A549 (cell line): ENCODE data around the gene ATP1B4. TPM values are rescaled to one million over a fixed set of nuclear protein-coding genes. Genes with fewer than 3 reads are reported as not detected.

Source experiments
- ATAC-seq, 2 experiments: fragments of 200-7000 bp in 1 of 2; fragments of >200 bp in 1 of 2; cut with Nextera tagmentation in 1 of 2; cut with Tn5 transposase in 1 of 2; 3 replicates each; pipeline versions ENCODE4 v1.8.0 to v1.9.1; 2018 to 2020; ENCODE audit warnings: mild to moderate bottlenecking in 1 of 2, moderate library complexity in 1 of 2
- CTCF ChIA-PET: fragments of 300-600 bp; sonication (Branson Sonifier 250); formaldehyde crosslinking; extraction: SDS; loops from one replicate; lab custom pipeline; 2021; ENCODE audit warnings: antibody characterized with exemption, inconsistent platforms; lab: Yijun Ruan, JAX
- POLR2A ChIA-PET: fragments of 350-600 bp; formaldehyde crosslinking; extraction: SDS; loops from one replicate; lab custom pipeline; 2021; ENCODE audit warnings: antibody characterized with exemption, inconsistent platforms; lab: Yijun Ruan, JAX
- DNase-seq, 2 experiments: peaks; one replicate each; pipeline versions ENCODE4 v3.0.0 to v3.0.0-alpha.2; 2011 to 2016; ENCODE audit warnings: low read depth in 1 of 2, low spot score in 1 of 2
- FAIRE-seq: peaks from 2 replicates; lab custom pipeline; 2011; peaks lifted over from hg19 to GRCh38; lab: Jason Lieb, UNC
- H3K27ac ChIP-seq, 2 experiments: fragments of >200 bp; sonication (Bioruptor Twin); formaldehyde crosslinking; 3 replicates each; pipeline ENCODE4 v1.5.1; 2016 to 2017
- H3K4me1 ChIP-seq: fragments of >200 bp; sonication (Bioruptor Twin); formaldehyde crosslinking; 3 replicates; pipeline ENCODE4 v1.6.1; 2016
- H3K4me2 ChIP-seq: fragments of >200 bp; sonication (Bioruptor Twin); formaldehyde crosslinking; 3 replicates; pipeline ENCODE4 v1.6.1; 2016
- H3K4me3 ChIP-seq: fragments of >200 bp; sonication (Bioruptor Twin); formaldehyde crosslinking; 3 replicates; pipeline ENCODE4 v1.5.1; 2016
- H3K9me3 ChIP-seq: fragments of >200 bp; sonication (Bioruptor Twin); formaldehyde crosslinking; 3 replicates; pipeline ENCODE4 v1.6.1; 2016
- BCL3 ChIP-seq: fragments of >200 bp; sonication (Bioruptor Twin); formaldehyde crosslinking; IDR thresholded peaks from 3 replicates; pipeline ENCODE4 v1.6.1; 2016
- BHLHE40 ChIP-seq: IDR thresholded peaks from 2 replicates; pipeline ENCODE4 v1.6.1; 2012; ENCODE audit warnings: low read depth, low read length, inconsistent platforms
- CEBPB ChIP-seq, 2 experiments: fragments of >200 bp in 1 of 2; sonication (Bioruptor Twin) in 1 of 2; formaldehyde crosslinking in 1 of 2; IDR thresholded peaks; 2 replicates each; pipeline ENCODE4 v1.6.1; 2012 to 2016
- CHD4 ChIP-seq: fragments of 200-600 bp; sonication (generic); IDR thresholded peaks from 2 replicates; pipeline ENCODE4 v1.6.1; 2016; ENCODE audit warnings: antibody characterized with exemption, mild to moderate bottlenecking, borderline replicate concordance
- EP300 ChIP-seq, 2 experiments: fragments of >200 bp; sonication (Bioruptor Twin); formaldehyde crosslinking; IDR thresholded peaks; 2 replicates in 1 of 2; 3 replicates in 1 of 2; pipeline ENCODE4 v1.6.1; 2016 to 2017
- FOSL2 ChIP-seq, 2 experiments: fragments of 450-650 bp in 1 of 2; fragments of >200 bp in 1 of 2; sonication (Bioruptor Twin) in 1 of 2; formaldehyde crosslinking; IDR thresholded peaks; 2 replicates each; pipeline versions ENCODE4 v1.5.0 to v1.6.1; 2016 to 2020; ENCODE audit warnings: mild to moderate bottlenecking in 1 of 2, moderate library complexity in 1 of 2
- GATA3 ChIP-seq: IDR thresholded peaks from 2 replicates; pipeline ENCODE4 v1.6.1; 2012; ENCODE audit warnings: borderline replicate concordance
- HDAC2 ChIP-seq: fragments of 200-600 bp; sonication (generic); IDR thresholded peaks from 2 replicates; pipeline ENCODE4 v1.6.1; 2016
- HEYL ChIP-seq: fragments of 250-450 bp; sonication (Bioruptor Pico); IDR thresholded peaks from 2 replicates; pipeline ENCODE4 v1.8.0; 2021; ENCODE audit warnings: mild to moderate bottlenecking, moderate library complexity
- HOXA7 ChIP-seq: fragments of 250-450 bp; sonication (Bioruptor Pico); IDR thresholded peaks from 2 replicates; pipeline ENCODE4 v1.5.0; 2020; ENCODE audit warnings: mild to moderate bottlenecking, moderate library complexity
- HOXB13 ChIP-seq: fragments of 250-450 bp; sonication (Bioruptor Pico); IDR thresholded peaks from 2 replicates; pipeline ENCODE4 v1.5.0; 2020; ENCODE audit warnings: low read depth, mild to moderate bottlenecking, moderate library complexity
- KDM1A ChIP-seq: fragments of 200-600 bp; sonication (generic); IDR thresholded peaks from 2 replicates; pipeline ENCODE4 v1.6.1; 2016; ENCODE audit warnings: low read depth, mild to moderate bottlenecking
- KDM5A ChIP-seq: fragments of 200-600 bp; sonication (generic); IDR thresholded peaks from 2 replicates; pipeline ENCODE4 v1.6.1; 2016; ENCODE audit warnings: antibody characterized with exemption, mild to moderate bottlenecking
- MYC ChIP-seq: IDR thresholded peaks from 2 replicates; pipeline ENCODE4 v1.6.1; 2012; ENCODE audit warnings: mild to moderate bottlenecking, inconsistent platforms, low read length, improper control_type of control experiment, borderline replicate concordance
- NPAS2 ChIP-seq: fragments of 250-450 bp; sonication (Bioruptor Pico); IDR thresholded peaks from 2 replicates; pipeline ENCODE4 v1.8.0; 2022; ENCODE audit warnings: mild to moderate bottlenecking, moderate library complexity, borderline replicate concordance
- PBX3 ChIP-seq: IDR thresholded peaks from 2 replicates; pipeline ENCODE4 v1.6.1; 2012
- RARB ChIP-seq: fragments of 250-450 bp; sonication (Bioruptor Pico); IDR thresholded peaks from 2 replicates; pipeline ENCODE4 v1.8.0; 2021; ENCODE audit warnings: mild to moderate bottlenecking, moderate library complexity
- TFCP2L1 ChIP-seq: fragments of 250-450 bp; sonication (Bioruptor Pico); IDR thresholded peaks from 2 replicates; pipeline ENCODE4 v1.5.0; 2021; ENCODE audit warnings: mild to moderate bottlenecking
- ZC3H11A ChIP-seq: fragments of 450-650 bp; IDR thresholded peaks from 2 replicates; pipeline ENCODE4 v1.6.1; 2014; ENCODE audit warnings: antibody characterized with exemption, mild to moderate bottlenecking
- ZFP36 ChIP-seq: fragments of 450-650 bp; IDR thresholded peaks from 2 replicates; pipeline ENCODE4 v1.6.1; 2014; ENCODE audit warnings: borderline replicate concordance; ENCODE audit not compliant: partially characterized antibody
- ZNF302 ChIP-seq: fragments of 250-450 bp; sonication (Bioruptor Pico); IDR thresholded peaks from 2 replicates; pipeline ENCODE4 v1.9.0; 2021; ENCODE audit warnings: inconsistent platforms, mild to moderate bottlenecking, moderate library complexity
- WGBS: methylation state at CpG from one replicate; pipeline ENCODE4 v1.1.6; 2017; ENCODE audit errors: missing lambda C conversion rate; 5-methylcytosine and 5-hydroxymethylcytosine counted together
- polyA plus RNA-seq, 4 experiments: library from polyadenylated mRNA; depleted of rRNA in 3 of 4; stranded (reverse); fragments of >200 nt; fragmentation: RNase III in 1 of 4; extraction: RNeasy Plus Mini Kit Qiagen cat#74134 plus additional on column Dnase treatment in 1 of 4; gene quantifications; 2 replicates in 3 of 4; 3 replicates in 1 of 4; pipeline ENCODE4 v1.2.3, GENCODE V29; 2011 to 2017
- TF ChIP-seq, protein P1 (sequence below): fragments of >200 bp; sonication (Bioruptor Twin); formaldehyde crosslinking; IDR thresholded peaks from 3 replicates; pipeline ENCODE4 v1.5.1; 2016
- TF ChIP-seq, protein P2 (sequence below): fragments of 250-450 bp; sonication (Bioruptor Pico); IDR thresholded peaks from 2 replicates; pipeline ENCODE4 v1.5.0; 2020; ENCODE audit warnings: low read depth, mild to moderate bottlenecking, moderate library complexity
- TF ChIP-seq, protein P3 (sequence below): fragments of 250-450 bp; sonication (Bioruptor Pico); IDR thresholded peaks from 2 replicates; pipeline ENCODE4 v1.5.0; 2021; ENCODE audit warnings: mild to moderate bottlenecking, moderate library complexity, borderline replicate concordance

Gene ATP1B4
- polyA plus RNA-seq, 2 of the 4 experiments (the other 2 are of a cell fraction) = not detected

DNA sequence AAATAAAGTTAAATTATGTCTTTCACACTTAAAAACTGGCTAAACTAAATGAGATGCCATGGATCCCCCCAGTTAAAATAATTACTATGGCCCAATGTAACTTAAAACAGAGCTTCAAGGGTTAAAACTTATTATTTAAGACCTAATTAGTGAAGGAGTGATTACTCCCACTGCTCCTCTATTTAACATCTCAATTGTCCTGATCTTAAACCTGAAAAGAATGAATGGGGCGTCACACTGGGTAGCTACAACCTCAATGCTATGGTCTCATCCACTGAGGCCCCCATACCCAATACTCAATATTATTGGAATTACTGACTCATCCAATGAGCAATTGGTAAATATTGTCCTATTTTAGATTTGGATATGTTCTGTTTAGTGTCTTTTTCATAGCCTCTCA lies 29.5 kb upstream of the ATP1B4 start (continued):
- TF ChIP-seq PBX3 = no peak

- no peak overlapping the region for H3K4me2 ChIP-seq
- DNase-seq (no peak), ATAC-seq (no peak), FAIRE-seq (no peak)
- no peak overlapping the region for H3K27ac ChIP-seq
- no peak for TF ChIP-seq BCL3
- CTCF ChIA-PET = no interaction called here
- H3K4me3 ChIP-seq = no peak overlapping the region
- WGBS = 3% methylated on average over 2 of the region's 2 CpGs
- POLR2A ChIA-PET = no interaction called here
- H3K9me3 ChIP-seq = peaks cover 6% of the 10 kb centered on the region; the same call in 1 of the 3 replicates
- H3K4me1 ChIP-seq = no peaks in the 10 kb centered on the region
These were observed 27.7 kb upstream of the ATP1B4 start for GRCh38 chrX:120334151-120334550.

DNA sequence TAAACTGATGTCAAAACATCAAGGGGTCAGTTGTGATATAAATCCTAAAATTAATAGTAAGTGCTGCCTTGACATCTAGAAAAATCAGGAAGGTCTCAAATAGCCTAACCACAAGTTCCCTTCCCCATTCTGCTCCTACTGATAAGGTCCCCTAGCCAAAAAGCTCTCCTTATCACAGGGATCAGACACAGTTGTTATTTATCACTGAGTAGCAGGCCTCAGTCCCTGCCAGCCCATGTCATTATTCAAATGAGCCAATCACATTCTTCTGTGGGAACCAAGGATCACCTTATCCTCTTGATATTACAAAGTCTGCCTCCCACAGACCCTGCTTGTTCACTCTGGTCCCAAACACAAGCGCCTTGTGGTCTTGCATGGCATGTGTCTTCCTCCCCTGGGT lies 27.3 kb upstream of the ATP1B4 start:
- WGBS = 0% methylated on average over 1 of the region's 1 CpG
- FAIRE-seq = no peak
- POLR2A ChIA-PET = no interaction called here

GRCh38 chrX:120335289-120335688 lies 26.6 kb upstream of the ATP1B4 start:
- Histone ChIP-seq H3K4me3 (no peak overlapping the region), H3K4me2 (no peak overlapping the region), H3K27ac (no peak overlapping the region), H3K9me3 (peaks cover 6% of the 10 kb centered on the region; the same call in 1 of the 3 replicates), H3K4me1 (no peaks in the 10 kb centered on the region)
- DNase-seq = no peak
- no peak for ATAC-seq
- peak; percentile 67 for FAIRE-seq
- POLR2A ChIA-PET = no interaction called here
- TF ChIP-seq ZNF302 (CRISPR knock-in tag) (no peak), CHD4 (no peak), ZFP36 (no peak), RARB (CRISPR knock-in tag) (no peak), BHLHE40 (no peak), ZC3H11A (no peak), CEBPB (IDR thresholded peaks at IDR 0.05) (no peak), GATA3 (no peak), HOXA7 (CRISPR knock-in tag) (no peak), NPAS2 (CRISPR knock-in tag) (no peak), KDM1A (no peak), HEYL (no peak)
- TF ChIP-seq, protein P1, sequence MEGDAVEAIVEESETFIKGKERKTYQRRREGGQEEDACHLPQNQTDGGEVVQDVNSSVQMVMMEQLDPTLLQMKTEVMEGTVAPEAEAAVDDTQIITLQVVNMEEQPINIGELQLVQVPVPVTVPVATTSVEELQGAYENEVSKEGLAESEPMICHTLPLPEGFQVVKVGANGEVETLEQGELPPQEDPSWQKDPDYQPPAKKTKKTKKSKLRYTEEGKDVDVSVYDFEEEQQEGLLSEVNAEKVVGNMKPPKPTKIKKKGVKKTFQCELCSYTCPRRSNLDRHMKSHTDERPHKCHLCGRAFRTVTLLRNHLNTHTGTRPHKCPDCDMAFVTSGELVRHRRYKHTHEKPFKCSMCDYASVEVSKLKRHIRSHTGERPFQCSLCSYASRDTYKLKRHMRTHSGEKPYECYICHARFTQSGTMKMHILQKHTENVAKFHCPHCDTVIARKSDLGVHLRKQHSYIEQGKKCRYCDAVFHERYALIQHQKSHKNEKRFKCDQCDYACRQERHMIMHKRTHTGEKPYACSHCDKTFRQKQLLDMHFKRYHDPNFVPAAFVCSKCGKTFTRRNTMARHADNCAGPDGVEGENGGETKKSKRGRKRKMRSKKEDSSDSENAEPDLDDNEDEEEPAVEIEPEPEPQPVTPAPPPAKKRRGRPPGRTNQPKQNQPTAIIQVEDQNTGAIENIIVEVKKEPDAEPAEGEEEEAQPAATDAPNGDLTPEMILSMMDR = no peak
- WGBS = 2% methylated on average over 2 of the region's 2 CpGs
- CTCF ChIA-PET = no interaction called here

More for the DNA sequence above, 27.3 kb upstream of the ATP1B4 start:
- H3K9me3 ChIP-seq = peaks cover 6% of the 10 kb centered on the region; the same call in 1 of the 3 replicates
- TF ChIP-seq, protein P2, sequence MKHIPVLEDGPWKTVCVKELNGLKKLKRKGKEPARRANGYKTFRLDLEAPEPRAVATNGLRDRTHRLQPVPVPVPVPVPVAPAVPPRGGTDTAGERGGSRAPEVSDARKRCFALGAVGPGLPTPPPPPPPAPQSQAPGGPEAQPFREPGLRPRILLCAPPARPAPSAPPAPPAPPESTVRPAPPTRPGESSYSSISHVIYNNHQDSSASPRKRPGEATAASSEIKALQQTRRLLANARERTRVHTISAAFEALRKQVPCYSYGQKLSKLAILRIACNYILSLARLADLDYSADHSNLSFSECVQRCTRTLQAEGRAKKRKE = no peak
- TF ChIP-seq HOXB13 (CRISPR knock-in tag) = no peak
- TF ChIP-seq, protein P3, sequence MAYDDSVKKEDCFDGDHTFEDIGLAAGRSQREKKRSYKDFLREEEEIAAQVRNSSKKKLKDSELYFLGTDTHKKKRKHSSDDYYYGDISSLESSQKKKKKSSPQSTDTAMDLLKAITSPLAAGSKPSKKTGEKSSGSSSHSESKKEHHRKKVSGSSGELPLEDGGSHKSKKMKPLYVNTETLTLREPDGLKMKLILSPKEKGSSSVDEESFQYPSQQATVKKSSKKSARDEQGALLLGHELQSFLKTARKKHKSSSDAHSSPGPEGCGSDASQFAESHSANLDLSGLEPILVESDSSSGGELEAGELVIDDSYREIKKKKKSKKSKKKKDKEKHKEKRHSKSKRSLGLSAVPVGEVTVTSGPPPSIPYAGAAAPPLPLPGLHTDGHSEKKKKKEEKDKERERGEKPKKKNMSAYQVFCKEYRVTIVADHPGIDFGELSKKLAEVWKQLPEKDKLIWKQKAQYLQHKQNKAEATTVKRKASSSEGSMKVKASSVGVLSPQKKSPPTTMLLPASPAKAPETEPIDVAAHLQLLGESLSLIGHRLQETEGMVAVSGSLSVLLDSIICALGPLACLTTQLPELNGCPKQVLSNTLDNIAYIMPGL (CRISPR knock-in tag) = no peak
- no peak for TF ChIP-seq TFCP2L1 (CRISPR knock-in tag)
- no peak for TF ChIP-seq HDAC2
- no peak for TF ChIP-seq MYC
- TF ChIP-seq ZNF302 (CRISPR knock-in tag) = no peak
- TF ChIP-seq EP300 (IDR thresholded peaks at IDR 0.05) = no peak
- no peak for TF ChIP-seq HOXA7 (CRISPR knock-in tag)
- TF ChIP-seq FOSL2 (IDR thresholded peaks at IDR 0.05) = no peak
- TF ChIP-seq FOSL2 (CRISPR knock-in tag; IDR thresholded peaks at IDR 0.05) = no peak
- TF ChIP-seq ZC3H11A = no peak
- TF ChIP-seq BCL3 = no peak
- no peak for TF ChIP-seq KDM5A
- TF ChIP-seq RARB (CRISPR knock-in tag) = no peak
- no peak overlapping the region for H3K4me2 ChIP-seq
- CTCF ChIA-PET = no interaction called here
- no peak overlapping the region for H3K27ac ChIP-seq
- DNase-seq (no peak), ATAC-seq (no peak)
- H3K4me1 ChIP-seq = no peaks in the 10 kb centered on the region
- H3K4me3 ChIP-seq = no peak overlapping the region
